AG09319 (cell line): ENCODE measurements around the gene FNDC3B.
"Not testable (repeated sequence)": the region's sequence is repeated elsewhere in the genome, so short reads cannot be mapped to it uniquely, and the experiment has no call there.

ENCODE experiments used
- DNase-seq: peaks from one replicate; pipeline ENCODE4 v3.0.0-alpha.2; 2010; ENCODE audit warnings: low read depth; ENCODE audit errors: extremely low read depth
- CTCF ChIP-seq: IDR thresholded peaks from 2 replicates; pipeline ENCODE4 v1.5.1; 2011; ENCODE audit warnings: low read depth, mild to moderate bottlenecking, inconsistent platforms, low read length, moderate library complexity

FNDC3B gene

GRCh38 chr3:172359231-172359630 lies 319.9 kb downstream of the FNDC3B start:
- no peak for DNase-seq
- no peak for TF ChIP-seq CTCF

- no peak for TF ChIP-seq CTCF
- no peak for DNase-seq
These were observed 320.6 kb downstream of the FNDC3B start for GRCh38 chr3:172359996-172360395.

DNA sequence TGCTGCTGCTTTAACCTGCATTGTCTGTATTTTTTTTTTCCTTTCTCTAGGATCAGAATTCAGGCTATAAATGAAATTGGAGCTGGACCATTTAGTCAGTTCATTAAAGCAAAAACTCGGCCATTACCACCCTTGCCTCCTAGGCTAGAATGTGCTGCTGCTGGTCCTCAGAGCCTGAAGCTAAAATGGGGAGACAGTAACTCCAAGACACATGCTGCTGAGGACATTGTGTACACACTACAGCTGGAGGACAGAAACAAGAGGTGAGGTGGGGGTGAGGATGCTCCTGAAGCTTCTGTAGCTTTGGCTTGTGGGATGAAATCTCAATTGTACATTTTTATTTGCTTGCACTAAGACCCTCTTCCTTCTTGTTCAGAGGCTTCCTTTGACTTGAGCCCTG lies 323.2 kb downstream of the FNDC3B start:
- no peak for DNase-seq
- TF ChIP-seq CTCF: no peak

DNA sequence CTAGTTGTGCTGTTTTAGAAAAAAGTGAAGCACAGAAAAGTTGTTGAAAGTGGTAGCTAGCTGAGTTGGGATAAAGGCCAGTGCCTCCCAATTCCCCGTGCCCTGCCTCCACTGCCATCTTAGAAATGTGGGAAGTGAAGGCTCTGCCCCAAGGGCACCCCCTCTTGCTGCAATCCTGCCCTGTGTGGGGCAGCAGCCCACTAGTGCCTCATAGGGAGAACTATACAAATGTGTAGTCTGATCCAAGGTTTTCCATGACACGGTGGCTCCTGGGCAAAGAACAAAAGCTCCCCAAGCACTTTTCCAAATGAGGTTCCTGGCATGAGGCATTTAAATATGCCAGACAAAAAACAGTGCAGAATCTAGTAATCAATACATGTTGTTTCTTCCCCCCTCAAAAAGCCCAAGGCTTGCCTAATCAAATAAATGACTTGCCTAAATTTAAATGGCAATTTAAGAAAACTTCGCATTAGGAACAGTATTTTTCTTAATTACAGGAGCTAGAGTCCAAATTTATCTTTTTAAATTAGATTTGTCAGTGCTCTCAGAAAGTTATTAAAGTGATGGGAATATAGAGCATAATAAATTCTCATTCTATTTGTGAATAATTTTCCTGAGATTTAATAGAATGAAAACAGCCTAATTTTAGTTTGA lies 325.1 kb downstream of the FNDC3B start:
- no peak for DNase-seq
- TF ChIP-seq CTCF: no peak

- DNase-seq: no peak
- no peak for TF ChIP-seq CTCF
These were observed 325.7 kb downstream of the FNDC3B start for GRCh38 chr3:172365028-172365567.

DNA sequence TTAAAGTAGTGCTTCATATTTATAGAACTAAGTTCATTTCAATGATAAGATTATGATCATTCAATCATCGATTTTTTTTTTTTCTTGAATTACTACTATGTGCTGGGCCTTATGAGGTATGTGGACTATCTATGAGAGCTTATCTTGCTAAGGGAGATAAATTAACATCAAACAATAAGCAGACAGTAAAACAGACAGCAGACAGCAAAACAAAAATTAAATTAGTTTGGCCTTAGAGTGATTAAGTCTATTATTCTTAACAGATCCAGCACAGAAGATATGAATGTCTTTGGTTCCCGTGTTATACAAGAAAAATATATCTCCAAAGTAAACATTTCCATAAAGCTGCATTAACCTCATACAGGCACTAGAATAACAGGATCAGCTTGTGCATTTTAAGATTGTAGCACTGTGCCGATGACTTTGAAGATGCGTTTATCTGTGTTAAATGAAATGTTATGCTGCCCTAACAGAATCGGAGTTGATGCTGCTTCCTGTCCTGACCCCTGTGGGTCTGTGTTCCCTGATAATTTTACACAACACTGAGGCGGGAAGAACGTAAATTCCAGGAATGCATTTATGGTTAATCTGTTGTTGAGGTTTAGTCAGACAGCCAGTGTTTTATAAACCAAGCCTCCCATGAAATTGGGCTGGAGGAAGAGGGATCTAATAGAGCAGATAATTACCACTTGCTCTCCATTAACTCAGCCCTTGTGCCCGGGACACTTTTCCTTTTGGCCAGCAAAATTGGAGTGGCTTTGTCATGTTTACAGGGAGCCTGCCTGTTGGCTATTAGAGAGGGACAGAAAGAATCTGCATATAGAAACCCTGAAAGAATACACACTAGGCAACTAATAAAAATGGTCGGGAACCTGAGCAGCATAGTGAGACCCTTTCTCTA lies 328.1 kb downstream of the FNDC3B start:
- no peak for TF ChIP-seq CTCF
- DNase-seq: no peak

- DNase-seq: not testable (repeated sequence)
These were observed 329.2 kb downstream of the FNDC3B start for GRCh38 chr3:172368556-172368955.
